ENCODE data around the gene PCLO.

DNA sequence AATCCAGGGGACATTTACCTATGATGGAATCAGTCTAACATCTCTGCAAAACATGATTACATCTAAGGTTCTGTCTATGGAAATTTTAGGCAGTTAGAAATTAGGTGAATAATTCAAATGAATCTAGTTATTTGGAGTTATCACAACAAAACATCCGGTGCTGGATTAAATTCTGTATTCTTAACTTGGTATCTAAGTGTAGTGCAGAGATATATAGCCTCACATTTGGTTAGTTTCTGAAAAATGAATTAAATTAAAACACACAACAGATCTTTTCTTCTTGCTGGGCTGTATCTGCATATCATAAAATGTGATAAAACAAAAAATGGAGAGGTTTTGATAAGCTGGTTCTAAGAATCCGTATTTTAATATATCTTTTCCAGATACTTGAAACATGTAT is 354.1 kb downstream of the PCLO start:
- TF ChIP-seq, protein P1, sequence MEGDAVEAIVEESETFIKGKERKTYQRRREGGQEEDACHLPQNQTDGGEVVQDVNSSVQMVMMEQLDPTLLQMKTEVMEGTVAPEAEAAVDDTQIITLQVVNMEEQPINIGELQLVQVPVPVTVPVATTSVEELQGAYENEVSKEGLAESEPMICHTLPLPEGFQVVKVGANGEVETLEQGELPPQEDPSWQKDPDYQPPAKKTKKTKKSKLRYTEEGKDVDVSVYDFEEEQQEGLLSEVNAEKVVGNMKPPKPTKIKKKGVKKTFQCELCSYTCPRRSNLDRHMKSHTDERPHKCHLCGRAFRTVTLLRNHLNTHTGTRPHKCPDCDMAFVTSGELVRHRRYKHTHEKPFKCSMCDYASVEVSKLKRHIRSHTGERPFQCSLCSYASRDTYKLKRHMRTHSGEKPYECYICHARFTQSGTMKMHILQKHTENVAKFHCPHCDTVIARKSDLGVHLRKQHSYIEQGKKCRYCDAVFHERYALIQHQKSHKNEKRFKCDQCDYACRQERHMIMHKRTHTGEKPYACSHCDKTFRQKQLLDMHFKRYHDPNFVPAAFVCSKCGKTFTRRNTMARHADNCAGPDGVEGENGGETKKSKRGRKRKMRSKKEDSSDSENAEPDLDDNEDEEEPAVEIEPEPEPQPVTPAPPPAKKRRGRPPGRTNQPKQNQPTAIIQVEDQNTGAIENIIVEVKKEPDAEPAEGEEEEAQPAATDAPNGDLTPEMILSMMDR (IDR thresholded peaks at IDR 0.05): no peak
- no peak for TF ChIP-seq POLR2A (IDR thresholded peaks at IDR 0.05)
